Epithelial cell of esophagus (primary cell): ENCODE data around the gene MCL1.
A peak's percentile ranks its signal among the peaks of the same experiment; 100 is the strongest.

Source experiments
- DNase-seq: peaks from one replicate; pipeline ENCODE4 v3.0.0; 2010; ENCODE audit warnings: low read depth
- H3K4me3 ChIP-seq: 2 replicates; pipeline ENCODE4 v1.5.1; 2011; ENCODE audit warnings: mild to moderate bottlenecking, low read length, control low read depth
- CTCF ChIP-seq: IDR thresholded peaks from 2 replicates; pipeline ENCODE4 v1.5.1; 2011; ENCODE audit warnings: low read depth, mild to moderate bottlenecking, low read length, control low read depth, inconsistent platforms; ENCODE audit not compliant: insufficient read depth; ENCODE audit errors: missing control alignments

The MCL1 gene

GRCh38 chr1:150560011-150560438 is 19.4 kb downstream of the MCL1 start:
- H3K4me3 ChIP-seq: peak overlapping the region; percentile 76
- DNase-seq: peak; percentile 74
- peak; percentile 91 for TF ChIP-seq CTCF

DNA sequence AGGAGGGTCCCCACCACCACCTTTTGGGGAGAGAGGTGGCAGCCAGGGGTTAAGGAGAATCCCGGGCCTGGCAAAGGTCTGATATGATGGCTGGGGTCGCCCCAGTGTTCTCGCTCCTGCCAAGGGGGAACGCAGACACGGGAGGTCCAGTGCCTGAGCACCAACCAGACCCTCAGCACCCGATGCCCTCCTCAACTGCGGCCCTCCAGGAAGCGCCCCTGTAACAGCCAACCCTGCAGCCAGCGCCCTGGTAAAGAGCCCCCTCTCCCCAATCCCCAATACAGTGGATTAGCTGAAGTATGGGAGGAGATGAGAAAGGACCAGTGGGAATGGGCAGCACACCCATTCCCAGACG is 19.8 kb downstream of the MCL1 start:
- TF ChIP-seq CTCF: no peak
- H3K4me3 ChIP-seq: no peak overlapping the region
- DNase-seq: no peak

DNA sequence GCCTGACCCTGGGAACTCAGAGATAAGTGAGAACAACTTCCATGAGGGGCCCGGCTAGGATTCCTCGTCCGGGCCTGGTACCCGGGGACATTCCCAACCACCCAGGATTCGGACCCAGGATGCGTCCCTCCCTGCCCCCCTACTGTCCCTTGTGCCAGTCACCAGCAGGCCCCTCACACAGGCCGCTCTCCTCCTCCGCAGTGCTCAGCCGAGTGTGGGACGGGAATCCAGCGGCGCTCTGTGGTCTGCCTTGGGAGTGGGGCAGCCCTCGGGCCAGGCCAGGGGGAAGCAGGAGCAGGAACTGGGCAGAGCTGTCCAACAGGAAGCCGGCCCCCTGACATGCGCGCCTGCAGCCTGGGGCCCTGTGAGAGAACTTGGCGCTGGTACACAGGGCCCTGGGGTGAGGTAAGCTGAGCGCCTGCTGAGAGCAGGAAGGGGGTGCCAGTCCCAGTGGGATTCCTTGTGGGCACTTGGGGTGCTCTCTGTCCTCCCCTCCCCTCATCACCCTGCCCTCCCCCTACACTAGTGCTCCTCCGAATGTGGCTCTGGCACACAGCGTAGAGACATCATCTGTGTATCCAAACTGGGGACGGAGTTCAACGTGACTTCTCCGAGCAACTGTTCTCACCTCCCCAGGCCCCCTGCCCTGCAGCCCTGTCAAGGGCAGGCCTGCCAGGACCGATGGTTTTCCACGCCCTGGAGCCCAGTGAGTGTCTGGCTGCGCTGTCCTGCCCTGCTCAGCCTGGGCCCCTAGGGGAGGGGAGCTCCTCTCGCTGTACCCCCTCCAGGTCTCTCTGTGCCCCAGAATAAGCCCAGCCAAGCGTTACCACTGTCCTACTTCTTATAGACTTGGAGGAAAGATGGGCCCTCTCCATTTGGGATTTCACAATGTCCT is 20.4 kb downstream of the MCL1 start:
- no peak overlapping the region for H3K4me3 ChIP-seq
- DNase-seq: no peak
- no peak for TF ChIP-seq CTCF

DNA sequence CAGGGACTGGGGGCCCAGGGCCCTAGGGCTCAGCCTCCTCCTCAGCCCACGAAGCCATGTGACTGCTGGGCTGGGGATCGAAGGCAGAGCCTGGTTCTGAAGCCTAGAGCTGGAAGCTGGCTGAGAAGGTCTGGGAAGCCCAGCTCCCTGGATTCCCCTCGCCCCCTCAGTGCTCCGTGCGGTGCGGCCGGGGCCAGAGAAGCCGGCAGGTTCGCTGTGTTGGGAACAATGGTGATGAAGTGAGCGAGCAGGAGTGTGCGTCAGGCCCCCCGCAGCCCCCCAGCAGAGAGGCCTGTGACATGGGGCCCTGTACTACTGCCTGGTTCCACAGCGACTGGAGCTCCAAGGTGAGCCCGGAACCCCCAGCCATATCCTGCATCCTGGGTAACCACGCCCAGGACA is 21.1 kb downstream of the MCL1 start:
- H3K4me3 ChIP-seq: no peak overlapping the region
- no peak for DNase-seq
- TF ChIP-seq CTCF: no peak

DNA sequence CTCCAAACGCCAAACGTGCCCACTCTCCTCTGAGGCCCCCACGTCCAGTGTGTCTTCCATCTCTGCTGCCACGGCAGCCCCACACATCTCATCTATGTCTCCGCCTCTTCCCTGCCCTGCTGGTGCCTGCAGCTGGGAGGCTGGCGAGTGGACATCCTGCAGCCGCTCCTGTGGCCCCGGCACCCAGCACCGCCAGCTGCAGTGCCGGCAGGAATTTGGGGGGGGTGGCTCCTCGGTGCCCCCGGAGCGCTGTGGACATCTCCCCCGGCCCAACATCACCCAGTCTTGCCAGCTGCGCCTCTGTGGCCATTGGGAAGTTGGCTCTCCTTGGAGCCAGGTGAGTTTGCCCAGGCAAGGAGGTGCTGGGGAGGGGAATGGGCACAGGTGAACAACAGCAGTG is 21.6 kb downstream of the MCL1 start:
- no peak for TF ChIP-seq CTCF
- H3K4me3 ChIP-seq: no peak overlapping the region
- DNase-seq: no peak

DNA sequence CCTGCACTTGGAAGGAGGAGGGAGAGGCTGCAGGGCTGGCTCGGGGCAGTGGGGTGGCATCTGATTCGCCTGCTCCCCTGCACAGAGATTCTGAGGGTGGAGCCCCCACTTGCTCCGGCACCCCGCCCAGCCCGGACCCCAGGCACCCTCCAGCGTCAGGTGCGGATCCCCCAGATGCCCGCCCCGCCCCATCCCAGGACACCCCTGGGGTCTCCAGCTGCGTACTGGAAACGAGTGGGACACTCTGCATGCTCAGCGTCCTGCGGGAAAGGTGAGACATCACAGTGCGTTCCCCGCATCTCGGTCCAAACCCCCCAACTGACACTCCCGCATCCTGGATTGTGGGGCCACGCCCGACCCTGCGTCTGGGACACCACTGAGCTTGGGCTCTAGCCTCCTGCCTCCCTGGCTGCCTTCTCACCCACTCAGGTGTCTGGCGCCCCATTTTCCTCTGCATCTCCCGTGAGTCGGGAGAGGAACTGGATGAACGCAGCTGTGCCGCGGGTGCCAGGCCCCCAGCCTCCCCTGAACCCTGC is 22.3 kb downstream of the MCL1 start:
- DNase-seq: no peak
- no peak for TF ChIP-seq CTCF

More for the DNA sequence above, 22.3 kb downstream of the MCL1 start:
- no peak overlapping the region for H3K4me3 ChIP-seq
